HEK293 (cell line): ENCODE data around the gene MDFI.
A peak's percentile ranks its signal among the peaks of the same experiment; 100 is the strongest.

Experiments
- CTCF ChIA-PET: fragments of 350-600 bp; formaldehyde crosslinking; extraction: SDS; loops from one replicate; lab custom pipeline; 2021; ENCODE audit warnings: antibody characterized with exemption; lab: Yijun Ruan, JAX
- POLR2A ChIA-PET: fragments of 300-600 bp; formaldehyde crosslinking; extraction: SDS; loops from one replicate; lab custom pipeline; 2020; ENCODE audit warnings: antibody characterized with exemption, inconsistent platforms; lab: Yijun Ruan, JAX
- H3K27ac ChIP-seq: fragments of 200-500 bp; sonication (Bioruptor generic); 2 replicates; pipeline ENCODE4 v1.5.1; 2014; ENCODE audit warnings: low read depth, low read length, control low read depth, inconsistent platforms; ENCODE audit errors: extremely low read depth
- H3K36me3 ChIP-seq, 2 experiments: fragments of 200-500 bp in 1 of 2; sonication (Bioruptor generic) in 1 of 2; 1 replicate in 1 of 2; 2 replicates in 1 of 2; pipeline ENCODE4 v1.5.1; 2014 to 2017; ENCODE audit warnings: inconsistent platforms in 2 of 2, low read length in 2 of 2; ENCODE audit not compliant: control insufficient read depth in 2 of 2, insufficient read depth in 1 of 2
- H3K4me1 ChIP-seq: fragments of 200-500 bp; sonication (Bioruptor generic); 2 replicates; pipeline ENCODE4 v1.5.1; 2014; ENCODE audit warnings: mild to moderate bottlenecking, low read length, inconsistent platforms; ENCODE audit not compliant: control insufficient read depth, insufficient read depth
- H3K4me3 ChIP-seq: 2 replicates; pipeline ENCODE4 v1.5.1; 2011; ENCODE audit warnings: low read depth, mild to moderate bottlenecking, control low read depth, low read length, moderate library complexity
- H3K9me3 ChIP-seq: fragments of 200-500 bp; sonication (Bioruptor generic); 2 replicates; pipeline ENCODE4 v1.5.1; 2014; ENCODE audit warnings: low read depth, low read length, inconsistent platforms; ENCODE audit not compliant: control insufficient read depth, insufficient read depth
- EGR2 ChIP-seq: fragments of 450-650 bp; formaldehyde crosslinking; IDR thresholded peaks from 2 replicates; pipeline ENCODE4 v1.5.1; 2016; ENCODE audit warnings: low read depth, missing biosample characterization, missing genetic modification characterization
- KLF8 ChIP-seq: fragments of 450-650 bp; formaldehyde crosslinking; IDR thresholded peaks from 2 replicates; pipeline ENCODE4 v1.5.1; 2016; ENCODE audit warnings: missing biosample characterization, missing genetic modification characterization
- OVOL3 ChIP-seq: fragments of 450-650 bp; formaldehyde crosslinking; IDR thresholded peaks from 2 replicates; pipeline ENCODE4 v1.5.1; 2016; ENCODE audit warnings: missing biosample characterization, missing genetic modification characterization
- SCRT1 ChIP-seq: fragments of 450-650 bp; formaldehyde crosslinking; IDR thresholded peaks from 2 replicates; pipeline ENCODE4 v1.5.1; 2016; ENCODE audit warnings: missing biosample characterization, missing genetic modification characterization, borderline replicate concordance
- SP7 ChIP-seq: fragments of 450-650 bp; formaldehyde crosslinking; IDR thresholded peaks from 2 replicates; pipeline ENCODE4 v1.5.1; 2016; ENCODE audit warnings: missing biosample characterization, missing genetic modification characterization
- ZBTB1 ChIP-seq: fragments of 450-650 bp; formaldehyde crosslinking; IDR thresholded peaks from 2 replicates; pipeline ENCODE4 v1.5.1; 2016; ENCODE audit warnings: missing biosample characterization, missing genetic modification characterization
- ZBTB11 ChIP-seq: fragments of 450-650 bp; formaldehyde crosslinking; conservative IDR thresholded peaks from 2 replicates; pipeline ENCODE4 v1.5.1; 2016; ENCODE audit warnings: low read depth, missing biosample characterization, missing genetic modification characterization
- ZBTB20 ChIP-seq: fragments of 450-650 bp; formaldehyde crosslinking; IDR thresholded peaks from 2 replicates; pipeline ENCODE4 v1.5.1; 2016; ENCODE audit warnings: missing biosample characterization, missing genetic modification characterization
- ZFP41 ChIP-seq: fragments of 450-650 bp; formaldehyde crosslinking; IDR thresholded peaks from 2 replicates; pipeline ENCODE4 v1.5.1; 2016; ENCODE audit warnings: missing biosample characterization, missing genetic modification characterization, borderline replicate concordance
- ZNF132 ChIP-seq: fragments of 450-650 bp; formaldehyde crosslinking; IDR thresholded peaks from 2 replicates; pipeline ENCODE4 v1.5.1; 2017; ENCODE audit warnings: missing biosample characterization, missing genetic modification characterization, borderline replicate concordance
- ZNF146 ChIP-seq: fragments of 450-650 bp; formaldehyde crosslinking; IDR thresholded peaks from 2 replicates; pipeline ENCODE4 v1.5.1; 2016; ENCODE audit warnings: missing biosample characterization, missing genetic modification characterization
- ZNF2 ChIP-seq: fragments of 450-650 bp; formaldehyde crosslinking; IDR thresholded peaks from 2 replicates; pipeline ENCODE4 v1.5.1; 2016; ENCODE audit warnings: missing biosample characterization, missing genetic modification characterization
- ZNF266 ChIP-seq: fragments of 450-650 bp; formaldehyde crosslinking; IDR thresholded peaks from 2 replicates; pipeline ENCODE4 v1.5.1; 2016; ENCODE audit warnings: missing biosample characterization, missing genetic modification characterization, low read depth
- ZNF350 ChIP-seq: fragments of 450-650 bp; formaldehyde crosslinking; IDR thresholded peaks from 2 replicates; pipeline ENCODE4 v1.5.0; 2017; ENCODE audit warnings: missing biosample characterization, mild to moderate bottlenecking, missing genetic modification characterization
- ZNF449 ChIP-seq: fragments of 450-650 bp; formaldehyde crosslinking; IDR thresholded peaks from 2 replicates; pipeline ENCODE4 v1.5.1; 2017; ENCODE audit warnings: missing biosample characterization, mild to moderate bottlenecking, missing genetic modification characterization, moderate library complexity
- ZNF521 ChIP-seq: fragments of 450-650 bp; formaldehyde crosslinking; IDR thresholded peaks from 2 replicates; pipeline ENCODE4 v1.5.1; 2017; ENCODE audit warnings: missing biosample characterization, mild to moderate bottlenecking, missing genetic modification characterization
- ZNF561 ChIP-seq: fragments of 450-650 bp; IDR thresholded peaks from 2 replicates; pipeline ENCODE4 v1.5.1; 2018; ENCODE audit warnings: missing biosample characterization, missing genetic modification characterization, borderline replicate concordance
- ZNF580 ChIP-seq: fragments of 450-650 bp; formaldehyde crosslinking; IDR thresholded peaks from 2 replicates; pipeline ENCODE4 v1.5.1; 2016; ENCODE audit warnings: missing biosample characterization, missing genetic modification characterization
- ZNF596 ChIP-seq: fragments of 450-650 bp; IDR thresholded peaks from 2 replicates; pipeline ENCODE4 v1.5.0; 2018; ENCODE audit warnings: missing biosample characterization, mild to moderate bottlenecking, missing genetic modification characterization, moderate library complexity
- ZNF600 ChIP-seq: fragments of 450-650 bp; formaldehyde crosslinking; IDR thresholded peaks from 2 replicates; pipeline ENCODE4 v1.5.1; 2016; ENCODE audit warnings: missing biosample characterization, missing genetic modification characterization
- ZNF660 ChIP-seq: fragments of 450-650 bp; IDR thresholded peaks from 2 replicates; pipeline ENCODE4 v1.5.1; 2018; ENCODE audit warnings: missing biosample characterization, mild to moderate bottlenecking, missing genetic modification characterization
- ZNF664 ChIP-seq: fragments of 450-650 bp; formaldehyde crosslinking; IDR thresholded peaks from 2 replicates; pipeline ENCODE4 v1.5.1; 2016; ENCODE audit warnings: missing biosample characterization, missing genetic modification characterization
- ZNF707 ChIP-seq: fragments of 450-650 bp; formaldehyde crosslinking; IDR thresholded peaks from 2 replicates; pipeline ENCODE4 v1.5.1; 2016; ENCODE audit warnings: missing biosample characterization, missing genetic modification characterization
- ZNF768 ChIP-seq: fragments of 450-650 bp; formaldehyde crosslinking; IDR thresholded peaks from 2 replicates; pipeline ENCODE4 v1.5.1; 2018; ENCODE audit warnings: missing biosample characterization, mild to moderate bottlenecking, missing genetic modification characterization
- ZXDB ChIP-seq: fragments of 450-650 bp; formaldehyde crosslinking; IDR thresholded peaks from 2 replicates; pipeline ENCODE4 v1.5.1; 2016; ENCODE audit warnings: missing biosample characterization, missing genetic modification characterization
- TF ChIP-seq, protein P1 (sequence below): IDR thresholded peaks from 2 replicates; pipeline ENCODE4 v1.6.1; 2011; ENCODE audit warnings: mild to moderate bottlenecking, low read depth, low read length, borderline replicate concordance
- TF ChIP-seq, protein P2 (sequence below): fragments of 450-650 bp; IDR thresholded peaks from 2 replicates; pipeline ENCODE4 v1.5.1; 2018; ENCODE audit warnings: missing biosample characterization, mild to moderate bottlenecking, missing genetic modification characterization
- TF ChIP-seq, protein P3 (sequence below): fragments of 450-650 bp; formaldehyde crosslinking; IDR thresholded peaks from 2 replicates; pipeline ENCODE4 v1.5.1; 2016; ENCODE audit warnings: missing biosample characterization, missing genetic modification characterization, low read depth

Gene MDFI

DNA sequence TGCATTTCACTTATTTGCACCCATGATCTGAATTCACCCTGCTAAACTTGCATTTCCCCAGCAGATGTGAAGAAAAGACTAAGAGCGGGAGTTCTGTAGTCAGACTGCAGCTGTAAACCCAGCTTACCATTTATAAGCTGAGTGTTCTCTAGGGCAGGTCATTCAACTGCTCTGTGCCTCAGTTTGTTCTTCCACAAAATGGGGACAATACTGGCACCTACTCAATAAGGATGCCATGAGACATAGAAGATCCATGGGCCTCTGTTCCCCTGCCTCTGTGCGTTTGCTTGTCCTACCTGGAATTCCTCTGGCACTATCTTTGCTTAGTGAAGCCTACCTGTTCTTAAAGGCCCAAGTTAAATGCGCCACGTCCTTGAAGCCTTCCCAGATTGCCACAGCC lies 12.2 kb upstream of the MDFI start:
- Histone ChIP-seq H3K27ac (no peak overlapping the region), H3K36me3 (no peaks in the 10 kb centered on the region), H3K9me3 (no peaks in the 10 kb centered on the region), H3K4me3 (no peak overlapping the region), H3K4me1 (no peaks in the 10 kb centered on the region; the same call in 1 of the 2 replicates)
- ChIA-PET CTCF (interaction anchor here (0.5 to 6.6 kb wide), 10 partner anchors 9 to 306 kb away, joined by 3 to 33 read pairs (median 4); no protein-coding TSS in a partner anchor), POLR2A (no interaction called here)
- TF ChIP-seq EGR2 (peak; percentile 16; the same call in 1 of the 2 replicates), ZNF132 (tag by site-specific recombination) (no peak), ZNF266 (tag by site-specific recombination) (no peak), ZNF2 (tag by site-specific recombination) (no peak), ZBTB11 (no peak), ZNF350 (no peak), ZNF146 (tag by site-specific recombination) (no peak)
- TF ChIP-seq, protein P1, sequence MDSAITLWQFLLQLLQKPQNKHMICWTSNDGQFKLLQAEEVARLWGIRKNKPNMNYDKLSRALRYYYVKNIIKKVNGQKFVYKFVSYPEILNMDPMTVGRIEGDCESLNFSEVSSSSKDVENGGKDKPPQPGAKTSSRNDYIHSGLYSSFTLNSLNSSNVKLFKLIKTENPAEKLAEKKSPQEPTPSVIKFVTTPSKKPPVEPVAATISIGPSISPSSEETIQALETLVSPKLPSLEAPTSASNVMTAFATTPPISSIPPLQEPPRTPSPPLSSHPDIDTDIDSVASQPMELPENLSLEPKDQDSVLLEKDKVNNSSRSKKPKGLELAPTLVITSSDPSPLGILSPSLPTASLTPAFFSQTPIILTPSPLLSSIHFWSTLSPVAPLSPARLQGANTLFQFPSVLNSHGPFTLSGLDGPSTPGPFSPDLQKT: no peak

DNA sequence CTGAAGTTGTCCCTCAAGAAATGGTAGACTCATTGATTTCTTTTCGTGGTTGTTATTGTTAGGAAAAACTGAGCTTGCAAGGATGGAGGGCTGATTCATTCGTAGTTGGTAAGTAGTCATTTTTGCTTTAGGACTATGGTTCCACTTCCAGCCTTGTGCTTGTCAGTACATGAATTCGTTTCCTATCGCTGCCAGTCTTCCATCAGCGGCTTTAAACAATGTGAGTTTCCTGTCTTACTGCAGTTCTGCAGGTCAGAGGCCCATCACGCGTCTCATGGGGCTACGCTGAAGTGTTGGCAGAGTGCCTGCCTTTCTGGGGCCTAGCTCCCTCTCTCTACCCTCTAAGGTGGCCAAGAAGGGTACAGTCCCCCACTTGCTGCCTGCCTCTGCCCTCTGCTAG lies 11.4 kb upstream of the MDFI start:
- no peak overlapping the region for H3K27ac ChIP-seq

More for the DNA sequence above, 11.4 kb upstream of the MDFI start:
- H3K4me3 ChIP-seq: no peak overlapping the region
- no peaks in the 10 kb centered on the region; the same call in 1 of the 2 replicates for H3K4me1 ChIP-seq
- ChIA-PET CTCF (interaction anchor here (0.5 to 6.6 kb wide), 7 partner anchors 15 to 278 kb away, joined by 3 to 33 read pairs (median 4); no protein-coding TSS in a partner anchor), POLR2A (no interaction called here)
- H3K9me3 ChIP-seq: no peaks in the 10 kb centered on the region
- TF ChIP-seq, protein P2, sequence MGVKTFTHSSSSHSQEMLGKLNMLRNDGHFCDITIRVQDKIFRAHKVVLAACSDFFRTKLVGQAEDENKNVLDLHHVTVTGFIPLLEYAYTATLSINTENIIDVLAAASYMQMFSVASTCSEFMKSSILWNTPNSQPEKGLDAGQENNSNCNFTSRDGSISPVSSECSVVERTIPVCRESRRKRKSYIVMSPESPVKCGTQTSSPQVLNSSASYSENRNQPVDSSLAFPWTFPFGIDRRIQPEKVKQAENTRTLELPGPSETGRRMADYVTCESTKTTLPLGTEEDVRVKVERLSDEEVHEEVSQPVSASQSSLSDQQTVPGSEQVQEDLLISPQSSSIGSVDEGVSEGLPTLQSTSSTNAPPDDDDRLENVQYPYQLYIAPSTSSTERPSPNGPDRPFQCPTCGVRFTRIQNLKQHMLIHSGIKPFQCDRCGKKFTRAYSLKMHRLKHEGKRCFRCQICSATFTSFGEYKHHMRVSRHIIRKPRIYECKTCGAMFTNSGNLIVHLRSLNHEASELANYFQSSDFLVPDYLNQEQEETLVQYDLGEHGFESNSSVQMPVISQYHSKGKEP (tag by site-specific recombination): no peak
- TF ChIP-seq ZFP41 (tag by site-specific recombination) (no peak), ZNF660 (tag by site-specific recombination) (no peak), ZNF707 (no peak), SCRT1 (tag by site-specific recombination) (no peak), ZNF664 (tag by site-specific recombination) (no peak), ZBTB20 (tag by site-specific recombination) (no peak), ZNF768 (tag by site-specific recombination) (no peak), ZNF449 (tag by site-specific recombination) (no peak), ZNF561 (no peak), ZNF580 (tag by site-specific recombination) (no peak), KLF8 (tag by site-specific recombination) (no peak), SP7 (tag by site-specific recombination) (no peak), ZXDB (tag by site-specific recombination) (no peak), OVOL3 (tag by site-specific recombination) (no peak), ZNF600 (tag by site-specific recombination) (no peak), ZNF521 (no peak), ZNF596 (tag by site-specific recombination) (no peak), ZBTB1 (tag by site-specific recombination) (no peak)
- TF ChIP-seq, protein P3, sequence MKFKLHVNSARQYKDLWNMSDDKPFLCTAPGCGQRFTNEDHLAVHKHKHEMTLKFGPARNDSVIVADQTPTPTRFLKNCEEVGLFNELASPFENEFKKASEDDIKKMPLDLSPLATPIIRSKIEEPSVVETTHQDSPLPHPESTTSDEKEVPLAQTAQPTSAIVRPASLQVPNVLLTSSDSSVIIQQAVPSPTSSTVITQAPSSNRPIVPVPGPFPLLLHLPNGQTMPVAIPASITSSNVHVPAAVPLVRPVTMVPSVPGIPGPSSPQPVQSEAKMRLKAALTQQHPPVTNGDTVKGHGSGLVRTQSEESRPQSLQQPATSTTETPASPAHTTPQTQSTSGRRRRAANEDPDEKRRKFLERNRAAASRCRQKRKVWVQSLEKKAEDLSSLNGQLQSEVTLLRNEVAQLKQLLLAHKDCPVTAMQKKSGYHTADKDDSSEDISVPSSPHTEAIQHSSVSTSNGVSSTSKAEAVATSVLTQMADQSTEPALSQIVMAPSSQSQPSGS: no peak
- H3K36me3 ChIP-seq: no peaks in the 10 kb centered on the region
